Measurements from ENCODE around the gene MAMDC2. TPM values are rescaled to one million over a fixed set of nuclear protein-coding genes. Genes with fewer than 3 reads are reported as not detected.
A peak's percentile ranks its signal among the peaks of the same experiment; 100 is the strongest.

Gene MAMDC2
- total RNA-seq, 1 experiment from 2014 or later: 4.6 TPM

DNA sequence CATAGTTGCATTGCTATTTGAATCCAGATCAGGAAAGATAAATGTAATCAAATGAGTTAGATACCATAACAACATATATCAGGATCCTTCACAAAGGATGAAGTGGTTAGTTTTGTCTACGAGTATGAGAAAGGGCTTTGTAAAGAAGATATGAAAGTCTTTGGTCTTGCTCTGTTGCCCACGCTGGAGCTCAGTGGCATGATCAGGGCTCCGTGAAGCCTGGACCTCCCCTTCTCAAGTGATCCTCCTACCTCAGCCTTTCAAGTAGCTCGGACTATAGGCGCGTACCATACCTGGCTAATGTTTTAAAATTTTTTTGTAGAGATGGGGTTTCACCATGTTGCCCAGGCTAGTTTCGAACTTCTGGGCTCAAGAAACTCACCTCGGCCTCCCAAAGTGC lies 217.0 kb downstream of the MAMDC2 start:
- no peak overlapping the region for H2BK15ac ChIP-seq (ENCODE audit: low read depth, low read length)
- TF ChIP-seq, protein P1, sequence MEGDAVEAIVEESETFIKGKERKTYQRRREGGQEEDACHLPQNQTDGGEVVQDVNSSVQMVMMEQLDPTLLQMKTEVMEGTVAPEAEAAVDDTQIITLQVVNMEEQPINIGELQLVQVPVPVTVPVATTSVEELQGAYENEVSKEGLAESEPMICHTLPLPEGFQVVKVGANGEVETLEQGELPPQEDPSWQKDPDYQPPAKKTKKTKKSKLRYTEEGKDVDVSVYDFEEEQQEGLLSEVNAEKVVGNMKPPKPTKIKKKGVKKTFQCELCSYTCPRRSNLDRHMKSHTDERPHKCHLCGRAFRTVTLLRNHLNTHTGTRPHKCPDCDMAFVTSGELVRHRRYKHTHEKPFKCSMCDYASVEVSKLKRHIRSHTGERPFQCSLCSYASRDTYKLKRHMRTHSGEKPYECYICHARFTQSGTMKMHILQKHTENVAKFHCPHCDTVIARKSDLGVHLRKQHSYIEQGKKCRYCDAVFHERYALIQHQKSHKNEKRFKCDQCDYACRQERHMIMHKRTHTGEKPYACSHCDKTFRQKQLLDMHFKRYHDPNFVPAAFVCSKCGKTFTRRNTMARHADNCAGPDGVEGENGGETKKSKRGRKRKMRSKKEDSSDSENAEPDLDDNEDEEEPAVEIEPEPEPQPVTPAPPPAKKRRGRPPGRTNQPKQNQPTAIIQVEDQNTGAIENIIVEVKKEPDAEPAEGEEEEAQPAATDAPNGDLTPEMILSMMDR (conservative IDR thresholded peaks at IDR 0.05): no peak
- no peak overlapping the region for H3K4ac ChIP-seq (ENCODE audit: low read depth, low read length)
- H4K5ac ChIP-seq (ENCODE audit: insufficient read length, low read depth, low read length): no peak overlapping the region
- H3K9me3 Mint-ChIP-seq: no peaks in the 10 kb centered on the region
- H3K79me2 ChIP-seq (ENCODE audit: insufficient read depth, low read length): peaks cover 19% of the 10 kb centered on the region; the same call in 1 of the 2 replicates
- peaks cover 9% of the 10 kb centered on the region for H3K79me1 ChIP-seq (ENCODE audit: insufficient read depth, low read depth, low read length, poor library complexity, severe bottlenecking)
- no peak overlapping the region for H3T11ph ChIP-seq (ENCODE audit: low read length)
- H3K36me3 Mint-ChIP-seq (ENCODE audit: insufficient read depth in 1 of 3, low read depth in 3 of 3): peaks cover 22 to 34% (median 34%) of the 10 kb centered on the region in 3 experiments
- H3K9me3 ChIP-seq (ENCODE audit: control insufficient read depth, low read depth, low read length): no peaks in the 10 kb centered on the region
- no peak overlapping the region for H3K27ac Mint-ChIP-seq
- peaks cover 45 to 50% of the 10 kb centered on the region in 2 experiments for H3K4me1 Mint-ChIP-seq
- H3K27ac ChIP-seq (ENCODE audit: insufficient read length, low read depth, low read length): no peak overlapping the region
- no peak overlapping the region for H3K9ac ChIP-seq (ENCODE audit: extremely low read depth, insufficient read length, low read length)
- peaks cover 4% of the 10 kb centered on the region for H3K23me2 ChIP-seq (ENCODE audit: insufficient read length, low read depth, low read length, poor library complexity, severe bottlenecking)
- H2AFZ ChIP-seq (ENCODE audit: low read length): no peak overlapping the region
- H3K14ac ChIP-seq (ENCODE audit: insufficient read depth, low read length): no peak overlapping the region
- H3K4me2 ChIP-seq (ENCODE audit: insufficient read depth, insufficient read length, low read length): no peak overlapping the region
- DNase-seq: no peak
- no peak overlapping the region for H4K91ac ChIP-seq (ENCODE audit: insufficient read length, low read depth, low read length)
- whole genome bisulfite sequencing (ENCODE audit: extremely low coverage, insufficient read length, low lambda C conversion rate): no CpG with 5 or more reads among the region's 8 CpGs
- no peak overlapping the region for H3K56ac ChIP-seq (ENCODE audit: insufficient read length, low read depth, low read length)
- no peak overlapping the region for H4K8ac ChIP-seq (replicated peaks; ENCODE audit: insufficient read length, low read depth, low read length)
- no peaks in the 10 kb centered on the region for H4K20me1 ChIP-seq (ENCODE audit: control insufficient read depth, insufficient read depth, insufficient read length)
- H3K27me3 Mint-ChIP-seq (ENCODE audit: low read depth): peaks cover 2% of the 10 kb centered on the region; the same call in 1 of the 2 replicates
- no peak overlapping the region for H3K23ac ChIP-seq (ENCODE audit: insufficient read length, low read depth, low read length)
- H2BK120ac ChIP-seq (ENCODE audit: low read depth, low read length, poor library complexity, severe bottlenecking): no peak overlapping the region
- H3K4me3 Mint-ChIP-seq: peak overlapping the region; percentile 89 to 97
- no peak overlapping the region for H2BK12ac ChIP-seq (ENCODE audit: insufficient read length, low read depth, low read length)
- H3K27me3 ChIP-seq (ENCODE audit: insufficient read depth, low read length): no peaks in the 10 kb centered on the region
- H3K4me1 ChIP-seq (ENCODE audit: insufficient read depth, low read length): no peaks in the 10 kb centered on the region
- no peak overlapping the region for H2AK5ac ChIP-seq (ENCODE audit: insufficient read length, low read length)
- no peak overlapping the region for H2BK20ac ChIP-seq (ENCODE audit: low read depth, low read length, poor library complexity, severe bottlenecking)
- H3K18ac ChIP-seq (ENCODE audit: insufficient read length, low read depth, low read length): no peak overlapping the region
- no peak overlapping the region for H2BK5ac ChIP-seq (ENCODE audit: insufficient read length, low read length)
